ENCODE results near the gene THNSL1.

The THNSL1 gene

GRCh38 chr10:25061711-25062449, 45.5 kb downstream of the THNSL1 start:
- no peak overlapping the region for H3K4me3 ChIP-seq (replicated peaks; ENCODE audit: low read depth, low read length)
- DNase-seq (ENCODE audit: extremely low read depth, insufficient read length), result no peak
- no peaks in the 10 kb centered on the region for H3K36me3 ChIP-seq (ENCODE audit: control insufficient read depth, insufficient read depth, low read length)
- no peak for TF ChIP-seq CTCF (IDR thresholded peaks at IDR 0.05; ENCODE audit: insufficient read depth, low read length, poor library complexity, severe bottlenecking)
- H3K27me3 ChIP-seq (replicated peaks; ENCODE audit: control insufficient read depth, insufficient read depth, low read length), result no peaks in the 10 kb centered on the region

DNA sequence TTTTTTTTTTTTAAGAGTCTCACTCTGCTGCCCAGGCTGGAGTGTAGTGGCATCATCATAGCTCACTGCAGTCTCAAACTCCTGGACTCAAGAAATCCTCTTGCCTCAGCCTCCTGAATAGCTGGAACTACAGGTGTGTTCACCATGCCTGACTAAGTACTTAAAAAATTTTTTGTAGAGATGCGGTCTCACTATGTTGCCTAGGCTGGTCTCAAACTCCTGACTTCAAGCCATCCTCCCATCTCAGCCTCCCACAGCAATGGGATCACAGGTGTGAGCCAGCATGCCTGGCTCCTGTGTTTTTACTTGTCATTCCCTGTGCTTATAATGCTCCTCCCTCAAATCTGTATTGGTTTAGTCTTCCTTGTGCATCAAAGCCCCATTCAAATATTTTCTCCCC, 46.7 kb downstream of the THNSL1 start:
- Histone ChIP-seq H3K36me3 (ENCODE audit: control insufficient read depth, insufficient read depth, low read length) (no peaks in the 10 kb centered on the region), H3K27me3 (replicated peaks; ENCODE audit: control insufficient read depth, insufficient read depth, low read length) (no peaks in the 10 kb centered on the region; the same call in 1 of the 2 replicates), H3K4me3 (replicated peaks; ENCODE audit: low read depth, low read length) (no peak overlapping the region)
- DNase-seq (ENCODE audit: extremely low read depth, insufficient read length), result no peak
- TF ChIP-seq CTCF (IDR thresholded peaks at IDR 0.05; ENCODE audit: insufficient read depth, low read length, poor library complexity, severe bottlenecking), result no peak

DNA sequence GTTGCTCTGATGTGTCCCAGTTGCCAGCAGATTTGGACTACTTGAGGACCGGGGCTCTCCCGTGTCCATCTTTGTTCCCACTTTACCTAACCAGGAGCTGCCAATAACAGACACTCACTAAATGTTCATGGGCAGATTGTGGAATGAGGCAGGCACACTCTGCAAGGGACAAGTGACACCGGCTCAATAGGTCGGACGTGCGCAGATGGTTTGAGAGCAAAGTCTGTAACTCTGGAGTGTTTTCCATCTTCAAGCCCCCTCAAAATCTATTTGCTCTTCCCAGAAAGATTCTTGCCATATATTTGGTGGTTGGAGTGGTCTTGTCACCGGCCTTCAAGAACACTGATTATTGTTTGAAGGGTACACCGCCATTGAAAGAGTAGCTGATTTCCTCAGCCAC, 47.2 kb downstream of the THNSL1 start:
- Histone ChIP-seq H3K27me3 (replicated peaks; ENCODE audit: control insufficient read depth, insufficient read depth, low read length) (no peaks in the 10 kb centered on the region; the same call in 1 of the 2 replicates), H3K36me3 (ENCODE audit: control insufficient read depth, insufficient read depth, low read length) (no peaks in the 10 kb centered on the region), H3K4me3 (replicated peaks; ENCODE audit: low read depth, low read length) (no peak overlapping the region)
- TF ChIP-seq CTCF (IDR thresholded peaks at IDR 0.05; ENCODE audit: insufficient read depth, low read length, poor library complexity, severe bottlenecking), result no peak
- DNase-seq (ENCODE audit: extremely low read depth, insufficient read length), result no peak

GRCh38 chr10:25064401-25064800, 48.0 kb downstream of the THNSL1 start:
- no peaks in the 10 kb centered on the region; the same call in 1 of the 2 replicates for H3K27me3 ChIP-seq (replicated peaks; ENCODE audit: control insufficient read depth, insufficient read depth, low read length)
- H3K4me3 ChIP-seq (replicated peaks; ENCODE audit: low read depth, low read length), result no peak overlapping the region
- TF ChIP-seq CTCF (IDR thresholded peaks at IDR 0.05; ENCODE audit: insufficient read depth, low read length, poor library complexity, severe bottlenecking), result no peak
- H3K36me3 ChIP-seq (ENCODE audit: control insufficient read depth, insufficient read depth, low read length), result no peaks in the 10 kb centered on the region
- no peak for DNase-seq (ENCODE audit: extremely low read depth, insufficient read length)

- H3K27me3 ChIP-seq (replicated peaks; ENCODE audit: control insufficient read depth, insufficient read depth, low read length), result no peaks in the 10 kb centered on the region; the same call in 1 of the 2 replicates
- H3K4me3 ChIP-seq (replicated peaks; ENCODE audit: low read depth, low read length), result no peak overlapping the region
- no peaks in the 10 kb centered on the region for H3K36me3 ChIP-seq (ENCODE audit: control insufficient read depth, insufficient read depth, low read length)
- TF ChIP-seq CTCF (IDR thresholded peaks at IDR 0.05; ENCODE audit: insufficient read depth, low read length, poor library complexity, severe bottlenecking), result no peak
- DNase-seq (ENCODE audit: extremely low read depth, insufficient read length), result no peak
Measured at GRCh38 chr10:25065761-25066476, 49.5 kb downstream of the THNSL1 start.
